Tibial nerve (tissue), 4 donors: Measurements from ENCODE around the gene XPNPEP2.

ENCODE experiments used
- CTCF ChIP-seq, 5 experiments: fragments of 200-600 bp in 3 of 5; fragments of 450-650 bp in 2 of 5; sonication (generic) in 3 of 5; IDR thresholded peaks; one replicate each; pipeline ENCODE4 v1.5.1; 2016 to 2019; ENCODE audit warnings: antibody characterized with exemption in 5 of 5, mild to moderate bottlenecking in 3 of 5, moderate library complexity in 2 of 5
- EP300 ChIP-seq, 2 donors: sonication (generic); formaldehyde crosslinking; IDR thresholded peaks; one replicate each; pipeline ENCODE4 v1.6.1; 2017; ENCODE audit warnings: antibody characterized with exemption in 2 of 2, mild to moderate bottlenecking in 1 of 2

- TF ChIP-seq CTCF (IDR thresholded peaks at IDR 0.05) (no peak), EP300 (IDR thresholded peaks at IDR 0.05) (no peak)
These were observed 64.1 kb downstream of the XPNPEP2 start for GRCh38 chrX:129802863-129803262.
